Stimulated activated CD4-positive, alpha-beta T cell treated with anti-CD3 and anti-CD28 coated beads, Interleukin-15, amount 100 ng/mL, for 1 hour (primary cell): ENCODE data around the gene EPHB1.
"Not testable (repeated sequence)": the region's sequence is repeated elsewhere in the genome, so short reads cannot be mapped to it uniquely, and the experiment has no call there.

Experiments
- DNase-seq, 2 donors: peaks; one replicate each; pipeline ENCODE4 v3.0.0-alpha.2; 2020; ENCODE audit warnings: low read depth in 1 of 2, low spot score in 1 of 2

The EPHB1 gene

DNA sequence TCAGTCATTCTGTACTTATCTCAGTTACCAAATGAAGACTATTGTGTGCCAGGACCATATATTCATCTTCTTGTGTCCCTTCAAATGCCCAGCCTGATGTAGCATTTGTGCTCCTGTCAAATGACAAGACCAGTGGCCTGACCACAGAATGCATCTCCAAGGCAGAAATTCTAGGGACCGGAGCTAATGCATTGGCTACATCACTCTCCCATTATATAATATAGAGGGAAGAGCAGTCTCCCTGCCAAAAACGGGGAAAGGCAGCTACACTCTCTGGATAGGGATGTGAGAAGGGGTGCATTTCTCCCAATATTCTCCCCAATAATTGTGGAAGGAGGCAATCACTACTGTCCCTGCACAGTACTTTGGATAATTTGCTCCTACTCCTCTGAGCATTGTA, 312.0 kb downstream of the EPHB1 start:
- DNase-seq: no peak

GRCh38 chr3:135109681-135110080, 314.6 kb downstream of the EPHB1 start:
- DNase-seq: no peak

GRCh38 chr3:135114551-135114950, 319.5 kb downstream of the EPHB1 start:
- DNase-seq: not testable (repeated sequence)

DNA sequence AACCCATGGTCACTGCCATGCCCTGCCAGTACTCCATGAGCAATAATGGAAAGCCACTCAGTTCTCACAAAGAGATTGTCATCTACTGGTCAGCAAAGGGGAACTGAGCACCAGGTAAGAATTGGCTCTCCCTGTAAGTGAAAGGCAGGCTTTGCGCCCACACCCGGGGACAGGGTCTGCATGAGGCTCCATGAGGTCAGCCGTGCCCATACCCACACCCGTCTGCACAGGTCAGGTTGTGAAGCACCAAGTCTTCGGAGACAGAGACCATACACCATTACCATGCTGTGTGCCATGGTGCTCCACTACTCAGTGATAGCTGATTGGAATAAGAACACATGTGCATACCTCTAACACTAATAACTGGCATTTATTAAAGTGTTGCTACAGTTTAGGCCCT, 322.9 kb downstream of the EPHB1 start:
- DNase-seq: no peak

DNA sequence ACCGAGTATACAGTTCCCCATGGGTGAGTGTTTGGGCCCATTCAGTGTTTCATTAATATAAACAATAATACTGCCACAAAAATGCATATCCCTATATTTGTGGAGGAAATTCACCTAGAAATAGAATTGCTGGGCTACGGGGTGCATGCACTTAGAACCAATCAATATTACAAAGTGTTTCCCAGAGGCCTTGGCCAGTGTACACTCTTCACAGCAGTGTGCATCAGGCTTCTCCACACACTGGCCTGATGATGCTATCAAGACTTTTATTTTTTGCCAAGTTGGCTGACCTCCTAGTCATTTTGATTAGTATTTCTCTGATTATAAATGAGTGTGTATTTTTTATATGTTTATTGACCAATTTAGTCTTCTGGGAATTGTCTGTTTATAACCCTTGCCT, 323.7 kb downstream of the EPHB1 start:
- no peak for DNase-seq

- DNase-seq: no peak
Measured at GRCh38 chr3:135125171-135125801, 330.2 kb downstream of the EPHB1 start.

DNA sequence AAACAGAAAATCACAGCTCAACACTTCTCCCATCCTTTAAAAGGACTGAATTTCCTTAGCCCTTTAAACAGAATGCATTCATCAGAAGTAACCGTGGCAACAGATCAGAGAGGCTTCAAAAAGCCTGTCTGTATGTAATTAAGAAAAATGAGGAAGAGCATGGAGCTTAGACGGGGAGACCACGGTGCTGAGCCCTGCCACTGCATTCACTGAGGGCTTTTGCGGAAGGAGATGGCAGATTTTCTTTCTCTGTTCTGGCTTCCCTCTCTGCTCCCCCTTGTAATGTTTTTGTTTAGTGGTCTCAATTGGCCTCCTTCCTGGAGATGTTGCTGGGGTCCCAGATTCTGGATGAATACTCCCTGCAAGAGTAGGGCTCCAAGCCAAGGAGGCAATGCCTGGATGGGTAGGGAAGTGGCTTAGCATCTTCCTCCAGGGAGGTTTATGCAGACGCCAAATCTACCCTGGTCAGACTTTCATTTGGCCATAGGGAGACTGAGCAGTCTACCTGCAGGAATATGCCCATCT, 332.9 kb downstream of the EPHB1 start:
- no peak for DNase-seq

- DNase-seq: no peak
Measured at GRCh38 chr3:135128818-135129217, 333.8 kb downstream of the EPHB1 start.

- no peak for DNase-seq
Measured at GRCh38 chr3:135131290-135131689, 336.2 kb downstream of the EPHB1 start.

DNA sequence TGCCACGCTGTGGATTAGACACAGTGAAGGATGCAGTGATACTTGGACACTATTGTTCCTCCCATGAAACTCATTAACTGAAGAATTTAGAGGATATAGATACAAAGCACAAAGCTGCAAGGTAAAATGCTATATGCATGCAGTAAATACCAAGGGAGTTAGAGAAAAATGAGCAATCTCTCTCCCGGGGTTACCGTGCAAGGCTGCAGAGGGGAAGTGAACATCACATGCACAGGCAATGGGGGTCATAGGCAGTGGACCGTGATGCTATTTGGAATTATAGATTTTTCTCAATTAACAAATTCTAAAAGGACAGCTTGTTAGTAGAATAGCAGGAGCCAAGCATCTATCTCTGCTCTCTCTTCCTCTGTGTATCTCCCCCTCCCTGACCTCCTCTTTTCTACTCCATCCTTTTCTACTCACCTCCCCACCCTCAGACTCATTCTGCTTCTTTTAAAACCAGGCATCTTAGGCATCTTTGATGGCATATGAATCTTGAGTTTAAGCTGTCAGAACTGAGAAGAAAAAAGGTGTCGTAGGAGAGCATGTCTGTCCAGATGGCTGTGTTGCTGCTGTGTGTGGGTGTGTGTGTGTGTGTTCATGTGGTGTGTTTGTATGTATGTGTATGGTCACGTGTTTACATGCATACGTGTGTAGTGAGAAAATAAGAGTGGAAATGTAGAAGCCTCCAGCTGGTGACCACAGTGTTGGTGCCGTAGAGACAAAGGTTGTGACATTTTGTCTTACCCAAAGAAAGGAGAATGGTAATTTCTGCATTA, 339.0 kb downstream of the EPHB1 start:
- DNase-seq: no peak

- no peak for DNase-seq
Measured at GRCh38 chr3:135134684-135135075, 339.6 kb downstream of the EPHB1 start.

GRCh38 chr3:135135445-135135844, 340.4 kb downstream of the EPHB1 start:
- no peak for DNase-seq

GRCh38 chr3:135136361-135137100, 341.5 kb downstream of the EPHB1 start:
- no peak for DNase-seq

- no peak for DNase-seq
Measured at GRCh38 chr3:135137296-135137695, 342.2 kb downstream of the EPHB1 start.

DNA sequence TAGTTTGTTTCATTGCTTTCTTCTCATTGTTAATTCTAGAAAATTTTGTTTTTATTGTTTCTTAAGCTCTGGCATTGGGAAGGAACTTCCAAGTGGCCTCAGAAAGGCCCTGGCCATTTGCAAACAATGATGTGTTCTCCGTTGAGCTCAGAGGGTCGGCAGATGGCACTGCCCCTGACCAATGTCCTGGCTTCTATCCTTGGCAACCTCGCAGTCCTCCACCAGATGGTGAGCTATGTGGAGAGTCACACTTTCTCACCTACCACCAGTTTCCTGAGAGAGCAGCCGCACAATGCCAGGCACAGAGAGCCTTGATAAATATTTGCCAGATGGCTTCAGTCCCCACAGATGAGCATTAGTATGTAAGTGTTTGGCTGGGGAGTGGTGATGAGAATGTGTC, 343.7 kb downstream of the EPHB1 start:
- DNase-seq: no peak

DNA sequence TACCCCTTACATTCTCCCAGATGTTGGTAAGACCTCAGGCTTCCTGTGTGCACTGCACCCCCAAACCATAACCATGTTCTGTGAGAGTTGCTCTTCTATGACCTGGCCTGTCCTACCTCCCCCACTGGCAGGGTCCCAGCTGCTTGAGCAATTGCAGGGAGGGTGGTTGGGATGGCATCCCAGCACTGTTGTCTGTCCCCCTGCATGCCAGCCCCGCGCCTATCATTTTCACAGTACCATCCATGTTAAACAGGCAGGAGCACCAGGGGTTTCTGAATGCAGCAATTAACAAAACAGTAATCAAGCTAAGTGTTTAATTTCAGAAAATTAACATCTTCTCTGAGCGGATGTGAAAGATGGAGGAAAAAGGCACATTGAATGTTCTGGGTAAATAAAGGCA, 345.5 kb downstream of the EPHB1 start:
- no peak for DNase-seq

GRCh38 chr3:135141160-135141559, 346.1 kb downstream of the EPHB1 start:
- DNase-seq: no peak

GRCh38 chr3:135141672-135142071, 346.6 kb downstream of the EPHB1 start:
- DNase-seq: no peak

DNA sequence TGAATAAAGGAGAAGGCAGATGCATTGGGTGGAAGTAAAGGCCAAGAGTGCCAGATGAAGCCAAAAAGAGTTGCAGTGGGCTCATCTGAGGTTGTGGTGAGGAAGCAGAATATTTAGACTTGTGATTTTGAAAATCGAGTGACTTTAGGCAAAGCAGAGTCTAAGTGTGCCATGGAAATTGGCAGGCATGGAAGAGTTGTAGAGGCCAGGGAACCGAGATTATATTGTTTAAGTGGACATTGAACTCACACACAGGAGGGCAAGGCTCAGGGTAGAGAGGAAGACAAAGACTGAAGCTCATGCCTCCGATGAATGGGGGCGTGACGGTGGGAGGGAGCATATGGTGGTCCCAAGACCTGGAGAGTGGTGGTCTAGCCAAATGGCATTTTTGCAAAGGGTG, 347.5 kb downstream of the EPHB1 start:
- DNase-seq: no peak

DNA sequence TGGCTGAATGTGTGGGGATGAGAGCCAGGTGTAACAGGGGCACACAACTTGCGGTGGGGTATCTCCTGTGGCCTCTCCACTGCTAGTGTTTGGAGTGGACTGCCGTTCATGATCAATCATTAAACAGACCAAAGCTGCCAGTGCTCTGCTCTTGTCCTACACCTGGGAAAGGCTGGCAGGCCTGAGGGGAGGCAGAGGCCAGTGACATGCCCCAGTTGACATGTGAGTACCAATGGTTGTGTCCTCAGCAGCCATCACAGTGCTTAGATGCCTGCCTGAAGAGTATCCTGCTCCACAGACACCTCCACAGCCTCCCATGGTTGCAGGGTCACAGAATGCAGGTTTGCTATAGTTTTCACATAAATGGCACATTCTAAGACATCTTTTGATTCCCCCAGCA, 348.4 kb downstream of the EPHB1 start:
- DNase-seq: no peak

GRCh38 chr3:135145581-135145980, 350.5 kb downstream of the EPHB1 start:
- no peak for DNase-seq

- no peak for DNase-seq
Measured at GRCh38 chr3:135147657-135148056, 352.6 kb downstream of the EPHB1 start.
